Parathyroid adenoma (tissue), 2 donors: Measurements from ENCODE around the gene FNIP1.

Source experiments
- H2AFZ ChIP-seq: fragments of 300-600 bp; sonication (generic); one replicate; pipeline ENCODE4 v1.7.0; 2017; ENCODE audit warnings: antibody characterized with exemption, mild to moderate bottlenecking
- H3K27ac ChIP-seq: fragments of 300-600 bp; sonication (generic); one replicate; pipeline ENCODE4 v1.7.0; 2017
- H3K27me3 ChIP-seq: fragments of 300-600 bp; sonication (generic); one replicate; pipeline ENCODE4 v1.7.0; 2017; ENCODE audit warnings: low read length; ENCODE audit not compliant: control insufficient read depth, insufficient read depth
- H3K36me3 ChIP-seq: fragments of 300-600 bp; sonication (generic); one replicate; pipeline ENCODE4 v1.7.0; 2017; ENCODE audit warnings: low read length; ENCODE audit not compliant: control insufficient read depth, insufficient read depth
- H3K4me1 ChIP-seq: fragments of 300-600 bp; sonication (generic); one replicate; pipeline ENCODE4 v1.7.0; 2017; ENCODE audit warnings: control low read depth
- H3K4me2 ChIP-seq: fragments of 300-600 bp; sonication (generic); one replicate; pipeline ENCODE4 v1.7.0; 2017; ENCODE audit warnings: low read length
- H3K4me3 ChIP-seq: fragments of 300-600 bp; sonication (generic); one replicate; pipeline ENCODE4 v1.7.0; 2017; ENCODE audit warnings: low read depth, low read length
- H3K79me2 ChIP-seq: fragments of 300-600 bp; sonication (generic); one replicate; pipeline ENCODE4 v1.7.0; 2017; ENCODE audit warnings: control low read depth
- H3K9ac ChIP-seq: fragments of 300-600 bp; sonication (generic); one replicate; pipeline ENCODE4 v1.7.0; 2017; ENCODE audit warnings: mild to moderate bottlenecking
- H3K9me3 ChIP-seq: fragments of 300-600 bp; sonication (generic); one replicate; pipeline ENCODE4 v1.7.0; 2017; ENCODE audit warnings: low read length; ENCODE audit not compliant: control insufficient read depth
- TF ChIP-seq, protein P1 (sequence below): fragments of 300-600 bp; sonication (generic); IDR thresholded peaks from one replicate; pipeline ENCODE4 v1.7.0; 2017; ENCODE audit warnings: antibody characterized with exemption, mild to moderate bottlenecking
- donor health status: primary hyperparathyroidism.

The FNIP1 gene

DNA sequence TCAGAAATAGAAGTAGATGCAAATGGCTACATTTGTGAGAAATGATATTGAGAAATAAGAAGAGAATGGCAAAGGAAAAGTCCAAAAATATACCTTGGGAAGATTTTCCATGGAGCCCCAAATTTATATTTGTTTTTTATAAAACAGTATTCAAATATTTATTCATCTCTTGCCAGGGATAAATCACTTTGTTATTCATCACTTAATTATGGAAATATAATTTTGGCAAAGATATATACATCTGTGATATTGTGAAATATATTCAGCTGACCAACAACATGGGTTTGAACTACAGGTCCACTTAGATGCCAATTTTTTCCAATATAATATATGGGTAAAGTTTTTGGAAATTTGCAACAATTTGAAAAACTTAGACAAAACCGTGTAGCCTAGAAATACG is 142.0 kb downstream of the FNIP1 start:
- Histone ChIP-seq H3K9me3 (no peaks in the 10 kb centered on the region), H3K36me3 (no peaks in the 10 kb centered on the region), H3K27me3 (no peaks in the 10 kb centered on the region), H2AFZ (no peak overlapping the region), H3K9ac (no peak overlapping the region), H3K4me1 (peaks cover 6% of the 10 kb centered on the region), H3K27ac (no peak overlapping the region), H3K4me2 (no peak overlapping the region), H3K4me3 (no peak overlapping the region), H3K79me2 (no peaks in the 10 kb centered on the region)
- TF ChIP-seq, protein P1, sequence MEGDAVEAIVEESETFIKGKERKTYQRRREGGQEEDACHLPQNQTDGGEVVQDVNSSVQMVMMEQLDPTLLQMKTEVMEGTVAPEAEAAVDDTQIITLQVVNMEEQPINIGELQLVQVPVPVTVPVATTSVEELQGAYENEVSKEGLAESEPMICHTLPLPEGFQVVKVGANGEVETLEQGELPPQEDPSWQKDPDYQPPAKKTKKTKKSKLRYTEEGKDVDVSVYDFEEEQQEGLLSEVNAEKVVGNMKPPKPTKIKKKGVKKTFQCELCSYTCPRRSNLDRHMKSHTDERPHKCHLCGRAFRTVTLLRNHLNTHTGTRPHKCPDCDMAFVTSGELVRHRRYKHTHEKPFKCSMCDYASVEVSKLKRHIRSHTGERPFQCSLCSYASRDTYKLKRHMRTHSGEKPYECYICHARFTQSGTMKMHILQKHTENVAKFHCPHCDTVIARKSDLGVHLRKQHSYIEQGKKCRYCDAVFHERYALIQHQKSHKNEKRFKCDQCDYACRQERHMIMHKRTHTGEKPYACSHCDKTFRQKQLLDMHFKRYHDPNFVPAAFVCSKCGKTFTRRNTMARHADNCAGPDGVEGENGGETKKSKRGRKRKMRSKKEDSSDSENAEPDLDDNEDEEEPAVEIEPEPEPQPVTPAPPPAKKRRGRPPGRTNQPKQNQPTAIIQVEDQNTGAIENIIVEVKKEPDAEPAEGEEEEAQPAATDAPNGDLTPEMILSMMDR, result no peak

DNA sequence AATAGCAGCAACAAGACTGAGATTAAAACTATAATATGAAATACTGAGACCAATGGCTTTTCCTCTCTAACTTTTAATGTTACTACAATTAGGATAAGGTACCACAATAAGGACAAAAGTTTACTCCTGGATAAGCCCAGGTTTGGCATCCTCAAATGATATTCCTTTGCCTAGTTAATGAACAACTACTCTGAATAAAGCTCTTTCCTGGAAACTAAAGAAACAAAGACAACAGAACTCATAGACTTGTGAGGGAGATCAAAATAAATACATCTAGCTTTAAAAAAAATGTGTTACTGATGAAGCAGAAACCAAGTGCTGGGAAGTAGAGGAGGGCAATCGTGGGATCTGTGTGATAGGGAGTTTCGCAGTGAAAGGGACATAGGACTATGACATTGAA is 142.5 kb downstream of the FNIP1 start:
- no peaks in the 10 kb centered on the region for H3K27me3 ChIP-seq
- H3K27ac ChIP-seq, result no peak overlapping the region
- H2AFZ ChIP-seq, result no peak overlapping the region
- H3K9ac ChIP-seq, result no peak overlapping the region
- no peak overlapping the region for H3K4me3 ChIP-seq
- H3K9me3 ChIP-seq, result no peaks in the 10 kb centered on the region
- H3K79me2 ChIP-seq, result no peaks in the 10 kb centered on the region
- H3K36me3 ChIP-seq, result no peaks in the 10 kb centered on the region
- H3K4me1 ChIP-seq, result peaks cover 6% of the 10 kb centered on the region
- TF ChIP-seq, protein P1, result no peak
- H3K4me2 ChIP-seq, result no peak overlapping the region

GRCh38 chr5:131649161-131649560 is 147.7 kb downstream of the FNIP1 start:
- no peak overlapping the region for H3K4me3 ChIP-seq
- H3K4me1 ChIP-seq, result no peaks in the 10 kb centered on the region
- H3K27ac ChIP-seq, result no peak overlapping the region
- TF ChIP-seq, protein P1, result no peak
- H2AFZ ChIP-seq, result no peak overlapping the region
- H3K27me3 ChIP-seq, result no peaks in the 10 kb centered on the region
- H3K36me3 ChIP-seq, result no peaks in the 10 kb centered on the region
- no peaks in the 10 kb centered on the region for H3K79me2 ChIP-seq
- H3K9me3 ChIP-seq, result no peaks in the 10 kb centered on the region
- H3K9ac ChIP-seq, result no peak overlapping the region
- no peak overlapping the region for H3K4me2 ChIP-seq

DNA sequence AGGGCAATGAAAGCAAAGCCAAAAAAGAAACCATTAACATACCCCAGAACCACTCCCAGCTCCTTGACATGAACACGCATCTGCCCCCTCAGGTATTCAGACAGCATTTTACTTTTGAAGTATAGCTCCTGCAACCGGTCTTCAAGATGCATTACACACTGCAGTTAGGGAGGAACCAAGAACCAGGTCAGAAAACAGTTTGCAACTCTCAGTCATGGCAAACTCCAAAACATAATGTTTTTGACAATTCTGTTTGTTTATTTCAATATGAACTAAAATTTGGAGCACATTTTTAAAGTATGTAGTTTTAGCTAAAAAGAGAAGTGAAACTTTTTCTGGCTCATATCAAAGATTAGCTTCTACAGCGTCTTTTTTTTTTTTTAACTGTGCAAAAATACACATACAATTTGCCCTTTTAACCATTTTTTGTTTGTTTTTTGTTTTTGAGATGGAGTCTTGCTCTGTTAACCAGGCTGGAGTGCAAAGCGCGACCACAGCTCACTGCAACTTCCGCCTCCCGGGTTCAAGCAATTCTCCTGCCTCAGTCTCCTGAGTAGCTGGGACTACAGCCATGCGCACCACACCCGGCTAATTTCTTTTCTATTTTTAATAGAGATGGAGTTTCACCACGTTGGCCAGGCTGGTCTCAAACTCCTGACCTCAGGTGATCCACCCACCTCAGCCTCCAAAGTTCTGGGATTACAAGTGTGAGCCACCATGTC is 149.6 kb downstream of the FNIP1 start:
- H3K27me3 ChIP-seq, result no peaks in the 10 kb centered on the region
- TF ChIP-seq, protein P1, result no peak
- H3K9ac ChIP-seq, result no peak overlapping the region
- H3K4me1 ChIP-seq, result no peaks in the 10 kb centered on the region
- no peaks in the 10 kb centered on the region for H3K36me3 ChIP-seq
- no peak overlapping the region for H3K4me3 ChIP-seq
- no peak overlapping the region for H3K27ac ChIP-seq
- no peaks in the 10 kb centered on the region for H3K79me2 ChIP-seq
- H3K9me3 ChIP-seq, result no peaks in the 10 kb centered on the region
- no peak overlapping the region for H3K4me2 ChIP-seq
- H2AFZ ChIP-seq, result no peak overlapping the region

DNA sequence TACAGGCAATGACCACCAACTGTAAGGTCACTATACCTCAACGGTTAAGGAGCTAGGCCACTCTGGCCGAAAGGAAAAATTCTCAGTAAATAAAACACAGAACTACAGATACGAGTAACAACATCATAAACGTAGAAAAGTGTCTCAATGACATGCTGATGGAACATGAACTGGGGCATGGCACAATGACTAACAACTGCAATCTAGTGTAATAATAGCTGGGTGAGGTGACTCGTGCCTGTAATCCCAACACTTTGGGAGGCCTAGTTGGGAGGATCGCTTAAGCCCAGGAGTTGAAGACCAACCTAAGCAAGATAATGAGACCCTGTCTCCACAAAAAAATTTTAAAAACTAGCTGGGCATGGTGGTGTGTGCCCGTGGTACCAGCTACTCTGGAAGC is 152.0 kb downstream of the FNIP1 start:
- no peak overlapping the region for H3K27ac ChIP-seq
- H3K9ac ChIP-seq, result no peak overlapping the region
- H2AFZ ChIP-seq, result no peak overlapping the region
- no peaks in the 10 kb centered on the region for H3K27me3 ChIP-seq
- no peak overlapping the region for H3K4me3 ChIP-seq
- no peaks in the 10 kb centered on the region for H3K79me2 ChIP-seq
- H3K4me2 ChIP-seq, result no peak overlapping the region
- TF ChIP-seq, protein P1, result no peak
- H3K4me1 ChIP-seq, result no peaks in the 10 kb centered on the region
- H3K36me3 ChIP-seq, result no peaks in the 10 kb centered on the region
- H3K9me3 ChIP-seq, result no peaks in the 10 kb centered on the region
